ENCODE results near the gene SCAMP2. TPM values are rescaled to one million over a fixed set of nuclear protein-coding genes. Genes with fewer than 3 reads are reported as not detected.

The SCAMP2 gene
- total and polyA plus RNA-seq, 2 of the 13 experiments (the other 11 are each of a cell fraction or from before 2014, with no cell fraction given): 34.8 to 121 TPM

DNA sequence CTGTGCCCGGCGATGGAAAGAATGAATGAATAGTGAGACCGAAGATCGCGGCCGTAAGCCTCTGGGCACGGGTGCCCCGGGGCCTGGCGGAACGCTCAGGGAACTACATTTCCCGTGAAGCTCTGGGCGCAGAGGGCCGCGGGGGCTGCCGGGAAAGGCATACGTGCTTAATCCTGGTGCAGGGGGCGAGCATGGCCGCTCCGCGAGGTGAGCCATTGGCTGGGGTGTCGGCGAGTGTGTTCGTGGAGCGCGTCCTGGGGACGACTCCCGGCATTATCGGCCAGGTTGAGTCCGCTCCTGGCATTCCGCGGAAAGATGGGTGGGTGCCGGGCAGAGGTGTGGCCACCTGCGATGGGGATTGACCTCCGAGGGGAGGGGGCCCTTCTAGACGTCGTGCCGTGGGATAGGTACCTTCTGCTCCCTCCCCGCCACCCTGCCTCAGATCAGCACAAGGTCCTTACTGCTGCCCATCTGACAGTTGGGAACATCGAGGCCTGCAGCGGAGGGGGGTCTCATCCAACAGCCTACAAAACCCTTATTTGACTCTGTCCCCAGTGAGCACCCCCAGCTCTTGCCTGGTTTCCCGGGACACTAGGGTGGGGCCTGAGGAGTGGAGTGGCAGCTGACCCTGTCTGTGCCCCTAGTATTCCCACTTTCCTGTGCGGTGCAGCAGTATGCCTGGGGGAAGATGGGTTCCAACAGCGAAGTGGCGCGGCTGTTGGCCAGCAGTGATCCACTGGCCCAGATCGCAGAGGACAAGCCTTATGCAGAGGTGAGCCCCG is 16.9 kb upstream of the SCAMP2 start, which contains the start of gene MPI (continued):
- peak; percentile 73; the same call in 1 of the 2 replicates for TF ChIP-seq YEATS2 (CRISPR knock-in tag; IDR thresholded peaks at IDR 0.05; ENCODE audit: borderline replicate concordance)
- TF ChIP-seq ZNF776 (CRISPR knock-in tag; IDR thresholded peaks at IDR 0.05): 0 out of 2 replicates have a peak, but pooled peaks have one; percentile 76
- TF ChIP-seq, protein P1, sequence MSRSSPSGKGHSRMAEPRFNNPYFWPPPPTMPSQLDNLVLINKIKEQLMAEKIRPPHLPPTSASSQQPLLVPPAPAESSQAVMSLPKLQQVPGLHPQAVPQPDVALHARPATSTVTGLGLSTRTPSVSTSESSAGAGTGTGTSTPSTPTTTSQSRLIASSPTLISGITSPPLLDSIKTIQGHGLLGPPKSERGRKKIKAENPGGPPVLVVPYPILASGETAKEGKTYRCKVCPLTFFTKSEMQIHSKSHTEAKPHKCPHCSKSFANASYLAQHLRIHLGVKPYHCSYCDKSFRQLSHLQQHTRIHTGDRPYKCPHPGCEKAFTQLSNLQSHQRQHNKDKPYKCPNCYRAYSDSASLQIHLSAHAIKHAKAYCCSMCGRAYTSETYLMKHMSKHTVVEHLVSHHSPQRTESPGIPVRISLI (CRISPR knock-in tag; IDR thresholded peaks at IDR 0.05; ENCODE audit: borderline replicate concordance): 0 out of 2 replicates have a peak, but pooled peaks have one; percentile 14
- no peak; the same call in 1 of the 2 replicates for TF ChIP-seq CBX5 (CRISPR knock-in tag; IDR thresholded peaks at IDR 0.05; ENCODE audit: borderline replicate concordance)
- no peak for TF ChIP-seq ZNF615 (CRISPR knock-in tag; IDR thresholded peaks at IDR 0.05; ENCODE audit: borderline replicate concordance)
- peak; percentile 21; the same call in 1 of the 2 replicates for TF ChIP-seq JUND (CRISPR knock-in tag; IDR thresholded peaks at IDR 0.05)
- TF ChIP-seq, protein P2, sequence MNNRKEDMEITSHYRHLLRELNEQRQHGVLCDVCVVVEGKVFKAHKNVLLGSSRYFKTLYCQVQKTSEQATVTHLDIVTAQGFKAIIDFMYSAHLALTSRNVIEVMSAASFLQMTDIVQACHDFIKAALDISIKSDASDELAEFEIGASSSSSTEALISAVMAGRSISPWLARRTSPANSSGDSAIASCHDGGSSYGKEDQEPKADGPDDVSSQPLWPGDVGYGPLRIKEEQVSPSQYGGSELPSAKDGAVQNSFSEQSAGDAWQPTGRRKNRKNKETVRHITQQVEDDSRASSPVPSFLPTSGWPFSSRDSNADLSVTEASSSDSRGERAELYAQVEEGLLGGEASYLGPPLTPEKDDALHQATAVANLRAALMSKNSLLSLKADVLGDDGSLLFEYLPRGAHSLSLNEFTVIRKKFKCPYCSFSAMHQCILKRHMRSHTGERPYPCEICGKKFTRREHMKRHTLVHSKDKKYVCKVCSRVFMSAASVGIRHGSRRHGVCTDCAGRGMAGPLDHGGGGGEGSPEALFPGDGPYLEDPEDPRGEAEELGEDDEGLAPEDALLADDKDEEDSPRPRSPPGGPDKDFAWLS (CRISPR knock-in tag; IDR thresholded peaks at IDR 0.05; ENCODE audit: borderline replicate concordance): no peak
- TF ChIP-seq ZNF569 (CRISPR knock-in tag; IDR thresholded peaks at IDR 0.05; ENCODE audit: borderline replicate concordance): peak; percentile 73; the same call in 1 of the 2 replicates
- peak; percentile 50; the same call in 1 of the 2 replicates for TF ChIP-seq JUNB (CRISPR knock-in tag; IDR thresholded peaks at IDR 0.05; ENCODE audit: borderline replicate concordance)
- TF ChIP-seq PHF20 (CRISPR knock-in tag; IDR thresholded peaks at IDR 0.05): 0 out of 2 replicates have a peak, but pooled peaks have one; percentile 51
- TF ChIP-seq SIX4 (CRISPR knock-in tag; IDR thresholded peaks at IDR 0.05): 0 out of 2 replicates have a peak, but pooled peaks have one; percentile 23
- TF ChIP-seq GATAD2A (CRISPR knock-in tag; IDR thresholded peaks at IDR 0.05): peak; percentile 59
- peak in 1 of 2 experiments; percentile 60; a peak in 2 of 4 replicates for TF ChIP-seq KLF16 (CRISPR knock-in tag; IDR thresholded peaks at IDR 0.05)
- peak; percentile 70; the same call in 1 of the 2 replicates for TF ChIP-seq BRCA1 (CRISPR knock-in tag; IDR thresholded peaks at IDR 0.05)
- TF ChIP-seq ZNF775 (CRISPR knock-in tag; IDR thresholded peaks at IDR 0.05; ENCODE audit: borderline replicate concordance): peak; percentile 32; the same call in 1 of the 2 replicates
- TF ChIP-seq SP2 (CRISPR knock-in tag; IDR thresholded peaks at IDR 0.05): 0 out of 2 replicates have a peak, but pooled peaks have one; percentile 3
- TF ChIP-seq POLR2AphosphoS2 (IDR thresholded peaks at IDR 0.05; ENCODE audit: low read depth, low read length): 0 out of 2 replicates have a peak, but pooled peaks have one; percentile 46
- peak; percentile 81 for TF ChIP-seq ASH2L (IDR thresholded peaks at IDR 0.05; ENCODE audit: insufficient read length, low read depth, low read length)
- TF ChIP-seq, protein P3, sequence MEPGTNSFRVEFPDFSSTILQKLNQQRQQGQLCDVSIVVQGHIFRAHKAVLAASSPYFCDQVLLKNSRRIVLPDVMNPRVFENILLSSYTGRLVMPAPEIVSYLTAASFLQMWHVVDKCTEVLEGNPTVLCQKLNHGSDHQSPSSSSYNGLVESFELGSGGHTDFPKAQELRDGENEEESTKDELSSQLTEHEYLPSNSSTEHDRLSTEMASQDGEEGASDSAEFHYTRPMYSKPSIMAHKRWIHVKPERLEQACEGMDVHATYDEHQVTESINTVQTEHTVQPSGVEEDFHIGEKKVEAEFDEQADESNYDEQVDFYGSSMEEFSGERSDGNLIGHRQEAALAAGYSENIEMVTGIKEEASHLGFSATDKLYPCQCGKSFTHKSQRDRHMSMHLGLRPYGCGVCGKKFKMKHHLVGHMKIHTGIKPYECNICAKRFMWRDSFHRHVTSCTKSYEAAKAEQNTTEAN (CRISPR knock-in tag; conservative IDR thresholded peaks at IDR 0.05): no peak; the same call in 1 of the 2 replicates
- no peak for TF ChIP-seq ARID2 (CRISPR knock-in tag; IDR thresholded peaks at IDR 0.05; ENCODE audit: borderline replicate concordance)
- no peak for TF ChIP-seq RELA (CRISPR knock-in tag; IDR thresholded peaks at IDR 0.05)
- TF ChIP-seq ZMYM3 (CRISPR knock-in tag; IDR thresholded peaks at IDR 0.05): peak; percentile 72
- TF ChIP-seq, protein P4, sequence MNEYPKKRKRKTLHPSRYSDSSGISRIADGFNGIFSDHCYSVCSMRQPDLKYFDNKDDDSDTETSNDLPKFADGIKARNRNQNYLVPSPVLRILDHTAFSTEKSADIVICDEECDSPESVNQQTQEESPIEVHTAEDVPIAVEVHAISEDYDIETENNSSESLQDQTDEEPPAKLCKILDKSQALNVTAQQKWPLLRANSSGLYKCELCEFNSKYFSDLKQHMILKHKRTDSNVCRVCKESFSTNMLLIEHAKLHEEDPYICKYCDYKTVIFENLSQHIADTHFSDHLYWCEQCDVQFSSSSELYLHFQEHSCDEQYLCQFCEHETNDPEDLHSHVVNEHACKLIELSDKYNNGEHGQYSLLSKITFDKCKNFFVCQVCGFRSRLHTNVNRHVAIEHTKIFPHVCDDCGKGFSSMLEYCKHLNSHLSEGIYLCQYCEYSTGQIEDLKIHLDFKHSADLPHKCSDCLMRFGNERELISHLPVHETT (CRISPR knock-in tag; conservative IDR thresholded peaks at IDR 0.05): peak; percentile 69

Data from HepG2 (cell line).